CD4-positive, alpha-beta T cell treated with Interleukin-12 subunit alpha and Interleukin-12 subunit beta, for 1 hour (primary cell): ENCODE results near the gene CAMKMT.
"Not testable (repeated sequence)": the region's sequence is repeated elsewhere in the genome, so short reads cannot be mapped to it uniquely, and the experiment has no call there.

Experiments
- DNase-seq: peaks from one replicate; pipeline ENCODE4 v3.0.0-alpha.2; 2020

Gene CAMKMT

DNA sequence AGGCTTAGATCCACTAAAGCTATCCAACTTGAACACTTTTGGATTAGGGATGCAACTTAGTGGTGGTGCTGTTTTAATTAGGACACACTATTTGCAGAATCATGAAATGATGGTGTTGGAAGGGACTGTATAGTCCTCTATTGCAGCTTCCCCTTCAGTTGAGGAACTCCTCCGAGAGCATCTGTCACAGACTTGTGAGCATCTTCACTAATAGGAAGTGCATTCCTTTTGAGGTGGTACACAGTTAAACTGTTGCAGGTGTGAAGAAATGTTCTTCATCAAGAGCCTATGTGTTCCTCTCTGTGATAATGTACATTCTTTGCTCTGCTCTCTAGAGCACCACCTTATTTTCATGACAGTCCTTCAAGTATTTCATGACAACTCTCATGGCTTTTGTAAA, 197.4 kb downstream of the CAMKMT start:
- DNase-seq, result no peak

DNA sequence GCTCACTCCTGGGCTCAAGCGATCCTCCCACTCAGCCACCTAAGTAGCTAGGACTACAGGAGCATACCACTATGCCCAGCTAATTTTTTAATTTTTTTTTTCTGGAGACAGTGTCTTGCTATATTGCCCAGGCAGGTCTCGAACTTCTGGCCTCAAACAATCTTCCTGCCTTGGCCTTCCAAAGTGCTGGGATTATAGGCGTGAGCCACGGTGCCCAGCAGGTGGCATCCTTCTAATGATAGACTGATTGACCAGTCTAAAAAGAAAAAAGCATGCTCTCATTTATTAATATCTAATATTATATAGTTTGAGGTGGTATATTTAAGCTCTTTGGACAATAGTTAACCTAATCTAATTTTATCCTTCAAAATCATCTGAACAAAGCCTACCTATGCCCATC, 198.6 kb downstream of the CAMKMT start:
- DNase-seq, result no peak

DNA sequence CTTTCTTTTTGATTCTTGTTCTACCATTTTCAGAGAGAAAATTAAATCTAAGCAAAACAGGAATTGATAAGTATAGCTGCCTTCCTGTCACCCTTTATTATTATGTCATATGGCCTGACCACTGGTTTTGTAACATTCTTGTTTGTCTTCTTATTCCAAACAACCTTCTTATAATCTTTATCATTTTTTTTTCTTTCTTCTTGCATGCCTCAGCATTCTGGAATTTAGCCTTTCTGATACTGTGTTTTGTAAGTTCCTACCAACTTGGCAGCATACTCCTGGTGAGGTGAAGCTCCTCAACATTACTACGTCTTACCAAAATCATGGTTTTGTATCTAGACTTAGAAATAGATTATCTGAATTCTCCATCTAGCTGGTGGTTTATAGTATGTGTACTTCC, 199.2 kb downstream of the CAMKMT start:
- no peak for DNase-seq

DNA sequence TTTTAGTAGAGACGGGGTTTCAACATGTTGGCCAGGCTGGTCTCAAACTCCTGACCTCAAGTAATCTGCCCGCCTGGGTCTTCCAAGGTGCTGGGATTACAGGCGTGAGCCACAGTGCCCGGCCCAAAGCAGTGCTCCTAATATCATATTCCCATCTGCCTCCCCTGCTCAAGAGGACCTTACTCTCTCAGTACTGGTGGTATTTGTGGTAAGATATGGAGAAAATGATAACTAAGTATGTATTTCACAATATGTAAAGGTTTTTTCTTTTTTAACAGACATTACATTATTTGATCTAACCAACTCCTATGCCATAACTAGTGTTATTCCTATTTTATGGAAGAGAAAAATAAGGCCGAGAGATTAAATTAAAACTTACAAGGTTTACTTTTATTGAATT, 201.0 kb downstream of the CAMKMT start:
- no peak for DNase-seq

DNA sequence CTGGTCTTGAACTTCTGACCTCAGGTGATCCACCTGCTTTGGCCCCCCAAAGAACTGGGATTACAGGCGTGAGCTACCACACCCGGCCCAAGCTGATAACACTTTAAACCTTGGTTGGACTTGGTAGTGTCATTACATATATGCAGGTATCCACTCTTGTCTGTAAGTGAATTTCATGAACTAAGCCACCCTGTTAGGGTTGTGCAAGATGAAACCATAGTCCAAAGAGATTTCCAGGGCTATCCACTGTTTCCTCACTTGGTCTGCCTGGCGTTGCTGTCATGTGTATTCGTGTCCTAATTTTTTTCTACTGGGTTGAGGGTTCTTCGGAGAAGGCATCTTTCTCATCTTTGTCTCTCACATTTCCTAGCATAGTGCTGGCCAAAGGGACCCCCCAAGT, 203.0 kb downstream of the CAMKMT start:
- no peak for DNase-seq

DNA sequence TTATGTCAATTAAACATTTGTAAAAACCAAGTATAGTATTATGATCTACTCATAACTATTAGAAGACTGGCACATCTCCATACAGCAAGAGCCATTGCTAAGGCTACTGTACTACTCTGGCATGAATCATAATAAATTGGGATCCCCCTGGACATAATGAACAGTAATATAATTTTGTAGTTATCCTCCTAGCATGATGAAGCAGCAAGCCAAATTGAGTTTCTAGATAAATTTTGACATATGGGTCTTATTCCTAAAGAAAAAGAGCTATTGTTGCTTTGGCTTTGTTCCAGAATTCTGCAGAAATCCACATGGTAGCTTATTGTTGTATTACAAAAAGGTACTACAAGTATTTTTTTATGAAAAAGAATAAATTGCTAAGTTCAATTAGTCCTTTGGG, 204.3 kb downstream of the CAMKMT start:
- no peak for DNase-seq

DNA sequence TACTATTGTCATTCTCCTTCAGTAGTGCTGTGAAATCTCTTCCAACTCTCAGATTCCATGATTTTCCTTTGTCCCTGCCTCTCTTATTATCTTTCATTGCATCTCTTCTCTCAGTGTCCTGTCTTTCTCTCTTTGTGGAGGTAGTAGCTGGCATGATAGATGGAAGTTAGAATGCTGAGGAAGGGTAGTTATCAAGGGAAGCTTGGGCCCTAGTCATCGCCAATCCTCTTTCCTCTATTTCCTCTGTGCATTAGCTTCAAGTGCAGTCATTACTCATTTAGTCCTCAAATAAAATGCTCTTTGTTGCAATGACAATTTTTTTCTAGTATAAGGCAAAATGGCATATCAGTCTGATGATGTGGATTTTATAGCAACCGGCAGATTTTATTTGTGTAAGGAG, 207.7 kb downstream of the CAMKMT start:
- no peak for DNase-seq

DNA sequence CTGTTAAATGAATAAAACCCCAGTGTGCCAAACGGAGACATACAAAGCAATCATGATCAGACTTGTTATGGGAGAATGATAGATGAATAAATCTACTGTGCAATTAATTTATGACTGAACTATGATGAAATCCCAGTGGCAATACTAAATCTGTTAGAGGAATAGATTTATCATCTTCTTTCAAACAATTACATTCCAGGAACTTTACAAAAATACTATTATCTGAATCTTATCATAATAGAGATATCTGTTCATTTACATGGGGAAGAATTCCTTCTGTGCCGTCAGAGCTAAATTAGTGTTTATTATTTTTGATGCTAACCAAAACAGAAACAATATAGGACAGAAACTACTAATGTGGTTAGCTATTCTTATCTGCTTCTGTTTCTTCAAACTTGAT, 208.5 kb downstream of the CAMKMT start:
- DNase-seq, result no peak

DNA sequence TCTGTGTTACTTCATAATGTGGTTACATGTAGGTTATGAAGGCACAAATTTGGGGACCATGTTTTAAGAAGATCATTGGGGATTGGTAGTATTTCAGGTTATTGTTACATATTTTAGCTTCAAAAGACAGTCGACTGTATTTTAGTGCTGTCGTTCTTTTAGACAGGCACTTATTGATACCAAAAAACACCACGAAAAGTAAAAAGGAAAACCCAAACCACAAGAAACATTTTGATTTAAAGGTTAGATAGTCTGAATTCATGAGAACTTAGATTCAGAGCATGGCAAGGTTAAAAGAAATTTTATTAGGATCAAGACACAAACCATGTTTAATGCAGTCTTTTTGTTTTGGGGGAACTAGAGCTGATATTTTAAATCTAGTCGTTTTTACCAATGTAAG, 209.0 kb downstream of the CAMKMT start:
- no peak for DNase-seq

DNA sequence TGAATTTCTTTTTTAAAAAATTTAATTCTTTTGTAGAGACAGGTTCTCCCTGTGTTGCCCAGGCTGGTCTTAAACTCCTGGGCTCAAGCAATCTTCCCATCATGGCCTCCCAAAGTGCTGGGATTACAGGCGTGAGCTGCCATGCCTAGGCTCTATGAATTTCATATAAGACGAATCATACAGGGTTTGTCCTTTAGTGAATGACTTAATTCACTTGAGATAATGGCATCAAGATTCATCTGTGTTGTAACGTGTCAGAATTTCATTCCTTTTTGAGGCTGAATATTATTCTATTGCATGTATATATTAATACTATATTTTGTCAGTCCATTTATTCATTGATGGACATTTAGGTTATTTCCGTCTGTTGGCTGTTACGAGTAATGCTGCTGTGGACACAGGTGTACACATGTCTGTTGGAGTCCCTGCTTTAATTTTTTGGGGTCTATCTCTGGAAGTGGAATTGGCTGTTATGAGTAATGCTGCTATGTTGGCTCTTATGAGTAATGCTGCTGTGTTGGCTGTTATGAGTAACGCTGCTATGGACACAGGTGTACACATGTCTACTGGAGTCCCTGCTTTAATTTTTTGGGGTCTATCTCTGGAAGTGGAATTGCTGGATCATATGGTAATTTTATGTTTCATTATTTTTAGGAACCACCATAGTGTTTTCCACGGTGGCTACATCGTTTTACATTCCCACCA, 210.6 kb downstream of the CAMKMT start:
- no peak for DNase-seq

DNA sequence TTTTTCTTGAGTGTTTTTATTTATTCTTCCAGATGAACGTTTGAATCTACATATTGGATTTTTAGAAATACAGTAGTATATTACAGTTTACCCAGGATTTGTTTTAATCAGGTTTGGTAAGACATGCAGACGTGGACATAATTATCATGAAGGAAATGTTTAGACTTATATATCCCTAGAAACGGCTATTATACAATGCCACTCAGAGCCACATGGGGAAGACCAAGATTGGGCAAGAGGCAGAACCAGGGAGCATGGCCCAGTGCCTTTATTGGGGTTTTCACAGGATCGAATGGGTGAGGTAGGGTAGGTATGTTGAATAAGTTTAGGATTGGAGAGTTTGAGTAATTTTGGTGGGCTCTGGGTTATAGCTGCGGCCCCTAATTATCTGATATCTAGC, 212.2 kb downstream of the CAMKMT start:
- no peak for DNase-seq

DNA sequence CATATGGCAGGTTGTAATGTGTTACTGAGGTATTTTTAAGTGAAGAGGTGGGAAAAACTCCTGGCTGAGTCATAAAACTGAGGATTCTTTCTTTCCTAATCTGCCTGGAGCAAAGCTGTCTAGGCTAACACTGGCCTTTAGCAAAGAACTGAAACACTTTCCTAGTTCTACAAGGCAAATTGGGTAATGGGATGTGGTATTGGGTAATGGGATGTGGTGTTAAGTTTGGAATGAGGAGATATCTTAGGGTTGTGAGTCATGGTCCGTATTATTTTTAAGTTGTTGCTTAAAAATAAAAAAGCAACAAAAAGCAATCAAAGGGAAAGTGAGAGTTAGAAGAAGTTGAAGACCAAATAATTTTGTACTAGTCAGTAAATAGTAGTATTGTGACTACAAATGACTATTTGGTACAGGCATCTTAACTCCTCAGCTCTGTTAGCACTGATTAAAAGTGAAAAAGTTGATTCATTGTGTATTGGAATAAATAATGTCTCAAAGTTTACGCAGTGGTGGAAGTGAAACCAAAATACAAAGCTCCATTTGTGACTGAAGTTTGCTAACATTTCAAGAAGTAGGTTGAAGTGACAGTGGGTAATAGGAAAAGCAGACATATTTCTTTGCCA, 216.8 kb downstream of the CAMKMT start:
- no peak for DNase-seq

DNA sequence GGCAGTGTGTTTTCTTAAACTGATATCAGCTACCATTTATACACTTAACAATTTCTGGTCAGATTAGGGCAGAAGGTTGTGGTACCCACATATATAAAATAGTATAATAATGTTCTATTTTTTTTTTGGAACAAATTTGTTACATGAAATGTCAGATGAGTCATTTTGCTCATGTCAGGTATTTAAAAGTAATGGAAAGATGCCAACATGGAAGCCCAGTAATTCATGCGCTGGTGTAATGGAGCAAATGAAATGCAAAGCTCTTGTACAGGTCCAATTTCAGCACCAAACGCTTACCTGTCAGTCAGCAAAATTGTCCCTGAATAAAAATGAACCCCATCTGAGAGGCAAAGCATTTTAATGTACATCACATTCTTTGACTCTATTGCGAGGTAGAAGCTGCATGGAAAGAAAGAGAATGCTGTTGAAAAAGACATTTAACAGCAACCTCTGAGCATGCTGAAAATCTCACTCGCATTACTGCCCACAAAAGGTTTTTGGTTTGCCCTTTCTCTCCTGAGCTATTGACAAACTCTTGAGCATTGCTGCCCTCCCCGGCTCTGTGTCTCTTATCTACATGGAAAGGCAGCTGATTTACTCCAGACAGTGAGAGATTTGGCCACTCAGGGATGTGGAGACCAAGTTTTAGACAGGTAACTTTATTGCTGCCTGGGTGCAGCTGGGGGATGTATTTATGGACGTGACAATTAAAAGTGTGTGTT, 217.5 kb downstream of the CAMKMT start:
- DNase-seq, result no peak

DNA sequence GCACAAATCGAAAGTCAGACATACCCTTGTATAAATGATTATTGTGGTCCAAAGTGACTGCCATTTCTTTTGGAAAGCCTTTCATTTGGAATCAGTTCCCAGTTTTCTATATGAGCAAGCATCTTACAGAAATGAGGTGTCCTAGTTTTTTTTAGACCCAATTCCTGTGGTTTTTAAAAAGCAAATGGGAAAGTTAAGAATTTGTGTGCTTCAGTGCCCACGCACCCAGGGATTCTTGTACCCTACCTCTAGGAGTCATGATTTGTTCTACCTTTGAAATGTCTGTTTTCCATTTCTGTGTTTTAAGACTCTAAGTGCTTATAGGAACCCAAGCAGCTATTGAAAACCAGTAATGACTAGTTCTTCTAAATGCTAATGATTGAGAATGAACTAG, 218.1 kb downstream of the CAMKMT start:
- no peak for DNase-seq

DNA sequence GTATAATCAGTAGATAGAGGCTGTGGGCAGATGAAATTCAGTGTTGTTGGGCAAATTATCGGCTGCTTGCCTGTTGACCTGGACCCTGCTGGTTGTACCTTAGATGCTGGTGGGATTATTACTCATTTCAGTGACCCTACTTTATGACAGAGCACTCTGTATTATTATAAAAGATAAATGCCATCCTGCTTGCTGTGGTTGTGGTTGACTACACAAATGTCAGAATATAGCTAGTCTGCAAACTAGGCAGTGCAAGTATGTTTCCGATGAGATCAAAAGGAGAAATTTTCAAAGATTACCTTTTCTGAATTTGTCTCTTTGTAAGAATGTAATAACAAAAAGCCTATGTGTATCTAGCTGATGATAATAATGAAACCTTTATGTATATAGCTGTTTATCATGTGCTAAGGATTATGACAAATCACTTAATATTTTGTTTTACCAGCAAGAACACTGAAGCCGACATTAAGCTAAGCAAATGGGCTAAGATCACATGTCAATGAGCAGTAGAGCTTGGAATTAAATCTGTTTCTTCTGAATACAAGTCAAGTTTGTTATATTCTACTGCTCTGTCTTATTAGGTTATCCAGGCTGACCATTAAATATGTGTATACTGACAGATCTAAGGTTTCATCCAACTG, 219.2 kb downstream of the CAMKMT start:
- no peak for DNase-seq

DNA sequence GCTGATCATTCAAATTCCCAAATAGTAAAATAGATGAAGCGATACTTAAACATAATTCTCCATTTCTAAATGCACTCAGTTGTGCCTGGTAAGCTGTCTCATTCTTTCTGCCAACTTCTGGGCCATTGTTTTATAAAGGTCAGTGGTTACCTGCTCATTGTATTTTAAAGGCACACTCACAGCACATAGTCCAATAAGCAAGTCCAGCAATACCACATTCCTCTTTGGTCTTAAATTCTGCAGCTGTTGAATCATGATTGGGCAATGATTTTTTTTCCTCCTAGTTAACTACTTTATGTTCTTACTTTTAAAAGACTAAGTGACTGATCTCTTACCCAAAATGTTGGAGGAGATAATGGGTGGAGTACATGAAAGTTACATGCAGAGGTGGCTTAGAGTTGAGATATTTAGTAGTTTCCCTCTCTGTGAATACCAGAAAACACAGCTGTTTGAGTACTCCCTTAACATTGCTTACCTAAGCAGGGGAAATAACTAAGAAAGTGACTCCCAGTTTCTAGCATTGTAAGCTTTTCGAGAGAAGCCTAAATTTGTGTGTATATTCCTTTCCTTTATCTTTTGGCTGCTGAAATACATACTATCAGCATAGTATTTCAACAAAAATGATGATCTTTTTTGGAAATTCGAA, 220.7 kb downstream of the CAMKMT start:
- DNase-seq, result no peak

DNA sequence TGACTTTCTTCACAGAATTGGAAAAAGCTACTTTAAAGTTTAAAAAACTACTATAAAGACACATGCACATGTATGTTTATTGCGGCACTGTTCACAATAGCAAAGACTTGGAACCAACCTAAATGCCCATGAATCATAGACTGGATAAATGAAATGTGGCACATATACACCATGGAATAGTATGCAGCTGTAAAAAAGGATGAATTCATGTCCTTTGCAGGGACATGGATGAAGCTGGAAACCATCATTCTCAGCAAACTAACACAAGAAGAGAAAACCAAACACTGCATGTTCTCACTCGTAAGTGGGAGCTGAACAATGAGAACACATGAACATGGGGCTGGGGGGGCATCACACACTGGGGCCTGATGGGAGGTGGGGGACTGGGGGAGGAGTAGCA, 233.9 kb downstream of the CAMKMT start:
- not testable (repeated sequence) for DNase-seq

DNA sequence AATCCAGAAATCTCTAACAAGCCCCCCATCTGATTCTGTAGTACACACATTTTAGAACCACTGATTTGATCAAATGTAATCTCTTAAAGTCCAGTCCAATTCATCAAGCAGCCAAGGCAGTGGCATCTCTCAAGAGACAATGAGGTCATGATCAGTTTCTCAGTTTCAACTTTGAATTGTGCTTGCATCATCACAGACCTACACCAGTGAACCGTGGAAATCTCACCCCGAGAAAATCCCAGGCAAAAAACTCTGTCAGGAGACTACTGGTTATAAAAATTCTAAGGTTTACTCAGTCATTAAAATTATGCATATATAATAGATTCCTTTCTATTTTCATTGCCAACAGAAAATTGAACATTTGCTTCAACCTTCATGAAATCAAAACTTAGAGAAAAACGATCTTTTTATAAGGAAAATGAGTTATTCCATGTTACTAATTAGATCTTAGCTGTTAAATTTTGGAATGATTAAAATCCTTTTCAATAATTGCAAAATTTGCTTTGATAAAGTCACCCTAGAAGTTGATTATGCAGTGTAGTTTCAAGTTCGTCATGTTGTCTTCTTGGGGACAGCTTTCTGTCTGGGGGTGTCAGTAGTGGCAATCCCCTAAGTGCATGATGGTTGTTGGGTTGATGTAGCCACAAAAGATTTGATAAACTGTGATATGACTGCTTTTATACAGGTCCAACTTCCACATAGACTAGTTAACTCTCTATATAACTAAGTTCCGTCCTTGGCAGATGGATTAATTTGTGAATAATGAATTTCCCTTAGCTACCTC, 235.0 kb downstream of the CAMKMT start:
- no peak for DNase-seq

DNA sequence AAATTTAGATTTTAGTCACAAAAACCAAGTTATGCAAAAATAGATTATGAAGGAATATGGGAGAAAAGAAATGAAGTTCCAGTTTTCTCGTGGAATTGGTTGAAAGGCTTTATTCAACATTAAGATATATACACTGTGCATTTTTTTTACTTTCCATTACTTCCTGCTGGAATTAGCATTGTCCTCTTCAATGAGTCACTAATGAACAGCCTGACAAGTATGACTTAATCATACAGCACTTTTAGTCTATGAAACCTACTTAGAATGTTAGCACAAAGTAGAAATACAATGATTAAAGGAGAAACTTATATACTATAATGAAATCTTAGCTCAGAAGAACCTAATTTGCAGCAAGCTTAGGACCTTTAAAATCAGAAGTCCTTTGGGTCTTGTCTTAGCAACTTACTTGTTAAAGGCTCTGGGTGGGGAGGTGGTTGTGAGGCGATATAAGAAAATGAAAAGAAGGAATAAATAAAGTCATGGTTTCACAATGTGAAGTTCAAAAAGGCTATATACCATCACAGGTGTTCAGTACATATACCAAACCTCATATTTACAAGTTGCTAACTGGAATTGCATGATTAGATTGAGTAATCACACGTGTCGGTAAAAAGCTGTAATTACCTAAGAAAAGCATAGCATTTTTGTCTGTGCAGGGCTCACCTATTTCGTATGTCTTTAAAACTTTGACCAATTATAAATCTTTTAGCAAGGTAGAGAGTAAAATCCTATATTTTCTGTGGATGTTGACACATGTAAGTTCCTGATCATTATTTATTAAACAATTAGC, 236.8 kb downstream of the CAMKMT start:
- no peak for DNase-seq

DNA sequence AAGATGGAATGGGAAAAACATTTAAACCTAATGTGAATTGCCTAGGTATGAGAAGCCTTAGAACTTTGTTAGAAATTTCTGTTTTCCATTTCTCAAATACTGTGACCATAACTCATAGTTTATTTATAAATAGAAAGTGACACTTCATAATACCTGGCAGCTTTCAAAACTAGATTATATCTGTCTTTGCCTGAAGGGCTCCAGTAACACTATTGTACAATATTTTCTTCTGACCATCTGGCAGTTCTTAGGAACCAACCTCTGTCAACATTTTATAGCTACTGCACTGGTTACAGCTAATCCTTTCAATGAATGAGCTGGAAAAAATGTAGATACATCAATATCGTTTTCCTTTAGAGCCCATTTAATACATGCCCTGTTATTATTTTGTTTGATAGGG, 237.4 kb downstream of the CAMKMT start:
- no peak for DNase-seq

DNA sequence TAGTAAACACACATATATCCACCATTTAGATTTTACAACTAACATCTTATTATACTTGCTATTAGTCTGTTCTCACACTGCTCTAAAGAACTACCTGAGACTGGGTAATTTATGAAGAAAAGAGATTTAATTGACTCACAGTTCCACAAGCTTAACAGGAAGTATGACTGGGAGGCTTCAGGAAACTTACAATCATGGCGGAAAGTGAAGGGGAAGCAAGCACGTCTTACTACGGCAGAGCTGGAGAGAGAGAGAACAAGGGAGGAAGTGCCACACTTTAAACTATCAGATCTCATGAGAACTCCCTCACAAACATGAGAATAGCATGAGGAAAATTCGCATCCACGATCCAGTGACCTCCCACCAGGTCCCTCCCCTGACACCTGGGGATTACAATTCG, 240.7 kb downstream of the CAMKMT start:
- DNase-seq, result no peak

DNA sequence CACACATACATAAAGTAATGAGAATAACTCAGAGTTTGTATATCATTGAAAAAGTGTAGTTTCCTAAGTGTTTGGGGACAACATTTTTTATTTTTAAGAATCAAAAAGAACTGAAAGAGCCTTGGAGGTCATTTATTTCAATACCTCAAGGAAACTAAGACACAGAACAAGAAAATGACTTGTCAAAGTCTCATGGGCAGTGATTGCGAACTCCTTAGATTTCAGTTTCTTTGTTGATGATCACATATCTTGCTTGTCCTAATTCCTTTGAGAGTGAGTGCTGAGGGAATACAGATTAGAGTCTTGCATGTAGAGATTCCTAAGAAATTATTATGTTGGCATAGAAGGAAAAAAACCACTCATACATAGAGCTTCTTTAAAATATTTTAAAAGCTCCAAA, 243.8 kb downstream of the CAMKMT start:
- DNase-seq, result no peak
